K562 (cell line): Measurements from ENCODE around the gene JHY. TPM values are rescaled to one million over a fixed set of nuclear protein-coding genes. Genes with fewer than 3 reads are reported as not detected.

Source experiments
- ATAC-seq: fragments of 200-7000 bp; cut with Tn5 transposase; 3 replicates; pipeline ENCODE4 v1.9.1; 2020; ENCODE audit warnings: moderate library complexity
- BruUV-seq: library from RNA; stranded (reverse); fragments of 400-500 nt; replicated peaks from 2 replicates; lab custom pipeline; 2021; lab: Mats Ljungman, UMichigan
- CTCF ChIA-PET: fragments of 300-600 bp; formaldehyde crosslinking; extraction: SDS; loops from one replicate; lab custom pipeline; 2021; ENCODE audit warnings: low intra/inter-chr PET ratio; lab: Yijun Ruan, JAX
- POLR2A ChIA-PET: fragments of 300-600, 350-650 bp; sonication (Branson Sonifier 250); formaldehyde crosslinking; extraction: SDS; loops from one replicate; lab custom pipeline; 2021; ENCODE audit warnings: antibody characterized with exemption, inconsistent platforms; lab: Yijun Ruan, JAX
- DNase-seq, 4 experiments: peaks; one replicate each; pipeline versions ENCODE4 v3.0.0 to v3.0.0-alpha.2; 2011 to 2018; ENCODE audit warnings: low spot score in 3 of 4, mixed read lengths in 3 of 4; ENCODE audit errors: extremely low read depth in 1 of 4
- FAIRE-seq: peaks from 2 replicates; lab custom pipeline; 2011; peaks lifted over from hg19 to GRCh38; lab: Jason Lieb, UNC
- H2AFZ ChIP-seq: 2 replicates; pipeline ENCODE4 v1.6.0; 2011; ENCODE audit warnings: low read depth, low read length, control low read depth, inconsistent platforms
- H3K27ac ChIP-seq: fragments of 200-600 bp; 3 replicates; pipeline ENCODE4 v1.8.0; 2011; ENCODE audit warnings: low read depth, mild to moderate bottlenecking, control low read depth, inconsistent platforms, low read length, moderate library complexity, mixed read lengths; ENCODE audit errors: extremely low read depth
- H3K27me3 ChIP-seq, 2 experiments: fragments of 300-600 bp in 1 of 2; 2 replicates in 1 of 2; 3 replicates in 1 of 2; pipeline versions ENCODE4 v1.6.0 to v1.8.0; 2011; ENCODE audit warnings: inconsistent platforms in 2 of 2, low read length in 2 of 2, mild to moderate bottlenecking in 1 of 2, mixed read lengths in 1 of 2, moderate library complexity in 1 of 2; ENCODE audit not compliant: control insufficient read depth in 2 of 2, insufficient read depth in 2 of 2
- H3K36me3 ChIP-seq: fragments of 300-600 bp; 3 replicates; pipeline ENCODE4 v1.8.0; 2011; ENCODE audit warnings: mild to moderate bottlenecking, low read length, inconsistent platforms; ENCODE audit not compliant: control insufficient read depth, insufficient read depth
- H3K4me1 ChIP-seq, 2 experiments: fragments of 200-600 bp in 1 of 2; replicated peaks in 1 of 2; 2 replicates in 1 of 2; 3 replicates in 1 of 2; pipeline versions ENCODE4 v1.5.1 to v1.8.0; 2011; ENCODE audit warnings: inconsistent platforms in 2 of 2, low read length in 2 of 2, mild to moderate bottlenecking in 1 of 2, mixed read lengths in 1 of 2, moderate library complexity in 1 of 2; ENCODE audit not compliant: control insufficient read depth in 2 of 2, insufficient read depth in 2 of 2
- H3K4me2 ChIP-seq: 2 replicates; pipeline ENCODE4 v1.6.1; 2011; ENCODE audit warnings: low read length, control low read depth, inconsistent platforms, mixed read lengths; ENCODE audit not compliant: insufficient read depth
- H3K4me3 ChIP-seq: fragments of 200-600 bp; sonication (generic), shearing (Covaris generic); 2 replicates; pipeline ENCODE4 v1.5.1; 2016; ENCODE audit warnings: control low read depth, inconsistent platforms
- H3K79me2 ChIP-seq: fragments of 200-600 bp; 3 replicates; pipeline ENCODE4 v1.8.0; 2011; ENCODE audit warnings: low read length, inconsistent platforms; ENCODE audit not compliant: control insufficient read depth, insufficient read depth
- H3K9ac ChIP-seq, 2 experiments: 2 replicates each; pipeline versions ENCODE4 v1.6.0 to v1.6.1; 2011; ENCODE audit warnings: low read depth in 2 of 2, low read length in 2 of 2, control low read depth in 1 of 2, inconsistent platforms in 1 of 2, mild to moderate bottlenecking in 1 of 2, mixed read lengths in 1 of 2; ENCODE audit not compliant: insufficient read depth in 1 of 2
- H3K9me1 ChIP-seq: one replicate; pipeline ENCODE4 v1.6.0; 2011; ENCODE audit warnings: inconsistent platforms, mild to moderate bottlenecking, low read length, moderate library complexity; ENCODE audit not compliant: control insufficient read depth, insufficient read depth
- H3K9me3 ChIP-seq: replicated peaks from 2 replicates; pipeline ENCODE4 v1.5.1; 2011; ENCODE audit warnings: low read depth, low read length, inconsistent platforms; ENCODE audit not compliant: control insufficient read depth, insufficient read depth
- H4K20me1 ChIP-seq: replicated peaks from 2 replicates; pipeline ENCODE4 v1.6.1; 2011; ENCODE audit warnings: low read length, inconsistent platforms, mixed read lengths; ENCODE audit not compliant: control insufficient read depth, insufficient read depth
- BCL6 ChIP-seq: fragments of 250-450 bp; sonication (Bioruptor Pico); IDR thresholded peaks from 2 replicates; pipeline ENCODE4 v1.4.0; 2020
- DACH1 ChIP-seq: fragments of 450-650 bp; IDR thresholded peaks from 2 replicates; pipeline ENCODE4 v1.6.1; 2018; ENCODE audit not compliant: partially characterized antibody
- ZEB2 ChIP-seq: fragments of 450-650 bp; IDR thresholded peaks from 2 replicates; pipeline ENCODE4 v1.6.1; 2016
- ZNF311 ChIP-seq: fragments of 250-450 bp; sonication (Bioruptor Pico); IDR thresholded peaks from 2 replicates; pipeline ENCODE4 v1.4.0; 2020; ENCODE audit warnings: mild to moderate bottlenecking, moderate library complexity
- WGBS: fragments of 100-300 bp; shearing (Covaris generic); methylation state at CpG from one replicate; pipeline ENCODE4 v1.1.6; 2016; ENCODE audit warnings: low coverage, mixed read lengths; ENCODE audit not compliant: insufficient coverage; ENCODE audit errors: missing lambda C conversion rate; 5-methylcytosine and 5-hydroxymethylcytosine counted together
- in situ Hi-C: fragments of 300-500 bp; cut with MboI; formaldehyde crosslinking; loops from 4 replicates; pipeline ENCODE4 v1.15.0; 2018; ENCODE audit warnings: inconsistent platforms, mixed read lengths
- intact Hi-C: fragments of 100-400 bp; cut with micrococcal nuclease; formaldehyde crosslinking; loops from 2 replicates; pipeline ENCODE4 v1.14.2; 2022
- polyA plus RNA-seq, 8 experiments: library from polyadenylated mRNA; depleted of rRNA in 4 of 8; stranded (reverse) in 5 of 8; unstranded in 3 of 8; fragments of >200 nt; fragmentation: Nextera tagmentation in 2 of 8; fragmentation: Illumina TruSeq in 1 of 8; extraction: Ambion mirVana in 2 of 8; extraction: Trizol in 1 of 8; gene quantifications; 2 replicates each; pipeline versions ENCODE4 v1.2.1 to v1.2.3, GENCODE V29; 2011 to 2014; ENCODE audit warnings: inconsistent platforms in 1 of 8, missing spikeins in 1 of 8
- total RNA-seq, 7 experiments: library from RNA; depleted of rRNA in 6 of 7; stranded (reverse); fragments of >200 nt in 6 of 7; fragmentation: Illumina TruSeq in 2 of 7; extraction: Trizol in 2 of 7; gene quantifications; 2 replicates each; pipeline versions ENCODE4 v1.2.1 to v1.2.3, GENCODE V29; 2011 to 2021; ENCODE audit warnings: low replicate concordance in 1 of 7

Gene JHY
- total and polyA plus RNA-seq, 9 of the 15 experiments (the other 6 are each of a cell fraction or from before 2014, with no cell fraction given): not detected

DNA sequence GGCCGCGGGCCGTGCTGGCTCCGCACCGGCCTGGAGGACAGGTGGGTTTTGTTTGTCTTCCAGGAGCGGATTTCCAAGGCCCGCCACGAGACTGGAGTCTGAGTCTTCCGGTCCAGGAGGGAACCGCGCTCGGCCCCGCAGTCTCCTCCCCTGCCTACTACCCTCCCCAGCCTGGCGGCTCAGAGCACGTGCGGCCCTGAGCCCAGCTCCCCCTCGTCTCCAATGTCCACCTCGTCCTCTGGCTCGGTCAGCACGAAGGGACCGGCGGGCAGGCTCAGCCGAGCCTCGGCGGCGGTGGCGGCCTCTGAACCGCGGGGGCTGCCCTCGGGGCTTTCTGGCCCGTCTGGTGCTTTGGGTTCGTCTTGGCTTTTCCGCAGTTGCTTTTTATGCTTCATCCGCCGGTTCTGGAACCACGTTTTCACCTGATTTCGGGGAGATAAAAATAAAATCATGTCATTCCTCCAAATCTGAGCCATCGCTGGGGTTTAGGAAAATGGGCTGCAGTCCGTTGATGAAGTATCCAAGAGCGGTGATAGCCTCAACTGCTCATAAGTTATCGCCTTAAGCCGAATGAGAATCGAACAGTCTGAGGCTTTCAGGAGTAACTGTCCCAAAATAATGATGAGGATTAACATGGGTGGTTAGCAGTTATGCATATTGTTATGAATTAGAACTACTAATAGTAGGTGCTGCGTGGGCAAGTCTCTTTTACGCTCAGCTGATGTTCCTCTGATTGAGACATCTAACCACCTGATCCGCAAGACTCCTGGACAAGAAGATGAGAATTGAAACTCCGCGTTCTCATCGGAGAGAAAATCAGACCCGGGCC is 95.1 kb downstream of the JHY start:
- Histone ChIP-seq H3K4me2 (no peak overlapping the region), H3K9me1 (no peaks in the 10 kb centered on the region), H3K4me1 (peaks cover 0 to 9% of the 10 kb centered on the region in 2 experiments; a peak in 1 of 5 replicates), H3K27ac (no peak overlapping the region), H3K27me3 (peaks cover 15 to 48% of the 10 kb centered on the region in 2 experiments), H3K36me3 (no peaks in the 10 kb centered on the region), H2AFZ (no peak overlapping the region), H4K20me1 (0 out of 2 replicates have a peak, but pooled peaks cover 6% of the 10 kb centered on the region), H3K9me3 (no peaks in the 10 kb centered on the region), H3K9ac (no peak overlapping the region), H3K79me2 (no peaks in the 10 kb centered on the region), H3K4me3 (no peak overlapping the region)
- DNase-seq (no peak), FAIRE-seq (no peak), ATAC-seq (no peak)
- TF ChIP-seq BCL6 (CRISPR knock-in tag) (no peak), ZNF311 (no peak)
- ChIA-PET CTCF (no interaction called here), POLR2A (interaction anchor here (0.7 kb wide), 1 partner anchor 15 kb away, joined by 3 read pairs; no protein-coding TSS in a partner anchor)
- intact Hi-C loops (no loop called here), in situ Hi-C loops (no loop called here)
- 2% methylated on average over 42 of the region's 50 CpGs for WGBS
- BruUV-seq: no TSS peak

DNA sequence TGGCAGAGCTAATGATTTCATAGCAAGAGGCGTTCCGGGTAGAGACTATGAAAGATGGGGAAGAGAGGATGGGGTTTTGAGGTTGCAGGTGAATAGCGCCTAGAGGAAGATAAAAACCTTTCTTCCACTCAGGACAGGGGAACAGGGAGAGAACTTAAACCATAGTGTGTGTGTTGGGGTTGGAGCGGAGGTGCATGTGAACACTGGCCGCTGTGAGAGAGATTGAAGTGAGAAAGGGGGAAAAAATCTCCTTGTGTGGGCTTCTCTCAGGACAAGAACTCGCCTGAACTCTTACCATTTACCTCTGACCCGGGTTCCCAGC is 95.7 kb downstream of the JHY start:
- CTCF ChIA-PET: no interaction called here

More for the DNA sequence above, 95.7 kb downstream of the JHY start:
- FAIRE-seq (no peak), DNase-seq (no peak), ATAC-seq (no peak)
- Histone ChIP-seq H3K4me2 (no peak overlapping the region), H3K79me2 (no peaks in the 10 kb centered on the region), H3K9me3 (no peaks in the 10 kb centered on the region), H3K36me3 (no peaks in the 10 kb centered on the region), H2AFZ (no peak overlapping the region), H3K9me1 (no peaks in the 10 kb centered on the region), H3K4me1 (peaks cover 0 to 9% of the 10 kb centered on the region in 2 experiments; a peak in 1 of 5 replicates), H4K20me1 (0 out of 2 replicates have a peak, but pooled peaks cover 6% of the 10 kb centered on the region), H3K4me3 (no peak overlapping the region), H3K27ac (no peak overlapping the region), H3K9ac (no peak overlapping the region), H3K27me3 (peaks cover 15 to 48% of the 10 kb centered on the region in 2 experiments)
- POLR2A ChIA-PET: no interaction called here
- intact Hi-C loops: no loop called here
- WGBS: 1% methylated on average over 7 of the region's 7 CpGs
- TF ChIP-seq ZEB2 (no peak), DACH1 (no peak)
- in situ Hi-C loops: no loop called here
- no TSS peak for BruUV-seq
